GM12878 (cell line): ENCODE measurements around the gene FANCI. TPM values are rescaled to one million over a fixed set of nuclear protein-coding genes. Genes with fewer than 3 reads are reported as not detected.

Experiments
- ATAC-seq: fragments of 200-7000 bp; cut with Tn5 transposase; 3 replicates; pipeline ENCODE4 v1.9.1; 2020; ENCODE audit warnings: mild to moderate bottlenecking, moderate library complexity
- BruUV-seq: library from RNA; stranded (reverse); fragments of 400-500 nt; replicated peaks from 2 replicates; lab custom pipeline; 2021; lab: Mats Ljungman, UMichigan
- CTCF ChIA-PET: fragments of 300-600 bp; sonication (Branson Sonifier 250); formaldehyde crosslinking; extraction: SDS; loops from one replicate; lab custom pipeline; 2021; ENCODE audit warnings: inconsistent platforms; lab: Yijun Ruan, JAX
- POLR2A ChIA-PET: fragments of 350-600 bp; formaldehyde crosslinking; extraction: SDS; loops from one replicate; lab custom pipeline; 2021; ENCODE audit warnings: inconsistent platforms; lab: Charles Lee
- RAD21 ChIA-PET: fragments of 300-600 bp; sonication (Branson Sonifier 250); formaldehyde crosslinking; loops from one replicate; lab custom pipeline; 2023; ENCODE audit warnings: antibody characterized with exemption; ENCODE audit not compliant: unreplicated experiment; lab: Charles Lee
- SMC1A ChIA-PET: fragments of 300-600 bp; sonication (Branson Sonifier 250); formaldehyde crosslinking; loops from one replicate; lab custom pipeline; 2023; ENCODE audit not compliant: unreplicated experiment, uncharacterized antibody; lab: Charles Lee
- DNase-seq: peaks from one replicate; pipeline ENCODE4 v3.0.0-alpha.2; 2011; ENCODE audit warnings: low read depth, low spot score
- FAIRE-seq: peaks from 3 replicates; lab custom pipeline; 2011; peaks lifted over from hg19 to GRCh38; lab: Jason Lieb, UNC
- H2AFZ ChIP-seq: 2 replicates; pipeline ENCODE4 v1.6.0; 2011; ENCODE audit warnings: low read depth, low read length, control low read depth; ENCODE audit not compliant: control insufficient read depth
- H3K27ac ChIP-seq: 2 replicates; pipeline ENCODE4 v1.5.1; 2011; ENCODE audit warnings: control low read depth; ENCODE audit not compliant: control insufficient read depth, insufficient read depth
- H3K27me3 ChIP-seq, 2 experiments: replicated peaks in 1 of 2; 2 replicates each; pipeline versions ENCODE4 v1.6.0 to v1.6.1; 2011; ENCODE audit warnings: low read length in 1 of 2; ENCODE audit not compliant: control insufficient read depth in 2 of 2, insufficient read depth in 2 of 2
- H3K36me3 ChIP-seq, 2 experiments: 2 replicates each; pipeline ENCODE4 v1.5.1; 2011; ENCODE audit warnings: low read length in 1 of 2; ENCODE audit not compliant: control insufficient read depth in 2 of 2, insufficient read depth in 2 of 2
- H3K4me1 ChIP-seq: 2 replicates; pipeline ENCODE4 v1.6.1; 2011; ENCODE audit warnings: mild to moderate bottlenecking, low read length, moderate library complexity, mixed read lengths; ENCODE audit not compliant: control insufficient read depth, insufficient read depth
- H3K4me2 ChIP-seq: 2 replicates; pipeline ENCODE4 v1.6.0; 2011; ENCODE audit warnings: control low read depth; ENCODE audit not compliant: control insufficient read depth, insufficient read depth
- H3K4me3 ChIP-seq: fragments of 200-600 bp; sonication (generic); 2 replicates; pipeline ENCODE4 v1.5.1; 2016
- H3K79me2 ChIP-seq: 2 replicates; pipeline ENCODE4 v1.6.0; 2011; ENCODE audit warnings: low read length; ENCODE audit not compliant: control insufficient read depth, insufficient read depth
- H3K9ac ChIP-seq: 2 replicates; pipeline ENCODE4 v1.8.0; 2011; ENCODE audit warnings: low read length, control low read depth, mixed read lengths; ENCODE audit not compliant: control insufficient read depth, insufficient read depth
- H3K9me3 ChIP-seq: replicated peaks from 3 replicates; pipeline ENCODE4 v1.5.1; 2011; ENCODE audit warnings: mild to moderate bottlenecking, low read length; ENCODE audit not compliant: control insufficient read depth, insufficient read depth
- H4K20me1 ChIP-seq: 2 replicates; pipeline ENCODE4 v1.6.0; 2011; ENCODE audit not compliant: control insufficient read depth, insufficient read depth
- ETV6 ChIP-seq, 2 experiments: fragments of 450-650 bp in 1 of 2; IDR thresholded peaks in 1 of 2; conservative IDR thresholded peaks in 1 of 2; 2 replicates each; pipeline ENCODE4 v1.6.1; 2014; ENCODE audit warnings: antibody characterized with exemption in 1 of 2, borderline replicate concordance in 1 of 2, low read depth in 1 of 2, mild to moderate bottlenecking in 1 of 2, moderate library complexity in 1 of 2
- EZH2 ChIP-seq: IDR thresholded peaks from 2 replicates; pipeline ENCODE4 v1.6.1; 2012; ENCODE audit warnings: low read depth, mild to moderate bottlenecking, control low read depth, inconsistent platforms, low read length, borderline replicate concordance; ENCODE audit not compliant: control insufficient read depth
- FOS ChIP-seq: IDR thresholded peaks from 3 replicates; pipeline ENCODE4 v1.6.1; 2011; ENCODE audit warnings: borderline replicate concordance; ENCODE audit not compliant: insufficient read length; ENCODE audit errors: extremely low read depth
- NKRF ChIP-seq: fragments of 450-650 bp; conservative IDR thresholded peaks from 2 replicates; pipeline ENCODE4 v1.6.1; 2017; ENCODE audit warnings: mild to moderate bottlenecking, moderate library complexity
- NR2C1 ChIP-seq: fragments of 450-650 bp; IDR thresholded peaks from 2 replicates; pipeline ENCODE4 v1.6.1; 2017; ENCODE audit warnings: antibody characterized with exemption, mild to moderate bottlenecking, moderate library complexity
- SREBF2 ChIP-seq: IDR thresholded peaks from 2 replicates; pipeline ENCODE4 v1.6.1; 2012; ENCODE audit warnings: mild to moderate bottlenecking, low read length
- STAT1 ChIP-seq: fragments of 450-650 bp; conservative IDR thresholded peaks from 2 replicates; pipeline ENCODE4 v1.6.1; 2014; ENCODE audit warnings: antibody characterized with exemption, mild to moderate bottlenecking
- WGBS: methylation state at CpG from one replicate; pipeline ENCODE4 v1.1.6; 2016; ENCODE audit warnings: low lambda C conversion rate; ENCODE audit not compliant: insufficient replicate concordance, insufficient coverage; ENCODE audit errors: missing lambda C conversion rate; 5-methylcytosine and 5-hydroxymethylcytosine counted together
- in situ Hi-C: fragments of 300-500 bp; cut with MboI; formaldehyde crosslinking; loops from 9 replicates; pipeline ENCODE4 v1.14.3; 2018; ENCODE audit warnings: mixed read lengths
- intact Hi-C: fragments of 100-400 bp; cut with micrococcal nuclease; formaldehyde crosslinking; loops from one replicate; pipeline ENCODE4 v1.14.2; 2022; ENCODE audit not compliant: unreplicated experiment
- polyA plus RNA-seq, 11 experiments: library from polyadenylated mRNA; depleted of rRNA in 4 of 11; unstranded in 6 of 11; stranded (reverse) in 5 of 11; fragments of >200 nt; fragmentation: Nextera tagmentation in 4 of 11; fragmentation: Illumina TruSeq in 1 of 11; extraction: Ambion mirVana in 4 of 11; extraction: Trizol in 1 of 11; gene quantifications; 1 replicate in 1 of 11; 2 replicates in 10 of 11; pipeline versions ENCODE4 v1.2.1 to v1.2.3, GENCODE V29; 2011 to 2016; ENCODE audit warnings: inconsistent platforms in 2 of 11, missing spikeins in 2 of 11, low read depth in 1 of 11
- total RNA-seq, 4 experiments: library from RNA; depleted of rRNA in 3 of 4; stranded (reverse); fragments of >200 nt in 3 of 4; fragmentation: Illumina TruSeq in 1 of 4; extraction: Trizol in 1 of 4; gene quantifications; 2 replicates each; pipeline versions ENCODE4 v1.2.1 to v1.2.3, GENCODE V29; 2013 to 2021
- TF ChIP-seq, protein P1 (sequence below): fragments of 450-650 bp; IDR thresholded peaks from 2 replicates; pipeline ENCODE4 v1.6.1; 2017; ENCODE audit warnings: mild to moderate bottlenecking, moderate library complexity
- TF ChIP-seq, protein P2 (sequence below), 3 experiments: IDR thresholded peaks in 2 of 3; conservative IDR thresholded peaks in 1 of 3; 2 replicates each; pipeline ENCODE4 v1.5.1; 2011; ENCODE audit warnings: low read depth in 3 of 3, low read length in 3 of 3, mild to moderate bottlenecking in 3 of 3, control low read depth in 2 of 3, moderate library complexity in 2 of 3, inconsistent platforms in 1 of 3, mixed read lengths in 1 of 3; ENCODE audit not compliant: control insufficient read depth in 2 of 3, insufficient read depth in 1 of 3; ENCODE audit errors: extremely low read depth in 1 of 3

The FANCI gene
- total and polyA plus RNA-seq, 10 of the 15 experiments (the other 5 are each of a cell fraction or from before 2014, with no cell fraction given), result 38.1 to 129 (median 82.4) TPM

DNA sequence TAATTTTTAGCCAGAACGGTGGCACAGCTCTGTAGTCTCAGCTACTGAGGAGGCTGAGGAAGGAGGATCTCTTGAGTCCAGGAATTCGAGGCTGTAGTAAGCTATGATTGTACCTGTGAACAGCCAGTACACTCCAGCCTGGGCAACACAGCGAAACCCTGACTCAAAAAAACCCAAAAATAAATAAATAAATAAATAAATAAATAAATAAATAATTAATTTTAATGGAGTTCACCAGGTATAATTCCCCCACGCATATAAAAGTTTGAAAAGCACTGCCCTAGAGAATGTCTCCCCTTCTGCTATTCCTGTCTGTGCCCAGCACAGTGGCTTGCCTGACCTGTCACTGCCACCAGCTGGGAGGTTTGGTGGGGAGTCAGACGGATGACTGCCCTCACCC is 18.2 kb upstream of the FANCI start (continued):
- TF ChIP-seq NKRF (no peak), EZH2 (no peak), FOS (no peak), STAT1 (no peak)

DNA sequence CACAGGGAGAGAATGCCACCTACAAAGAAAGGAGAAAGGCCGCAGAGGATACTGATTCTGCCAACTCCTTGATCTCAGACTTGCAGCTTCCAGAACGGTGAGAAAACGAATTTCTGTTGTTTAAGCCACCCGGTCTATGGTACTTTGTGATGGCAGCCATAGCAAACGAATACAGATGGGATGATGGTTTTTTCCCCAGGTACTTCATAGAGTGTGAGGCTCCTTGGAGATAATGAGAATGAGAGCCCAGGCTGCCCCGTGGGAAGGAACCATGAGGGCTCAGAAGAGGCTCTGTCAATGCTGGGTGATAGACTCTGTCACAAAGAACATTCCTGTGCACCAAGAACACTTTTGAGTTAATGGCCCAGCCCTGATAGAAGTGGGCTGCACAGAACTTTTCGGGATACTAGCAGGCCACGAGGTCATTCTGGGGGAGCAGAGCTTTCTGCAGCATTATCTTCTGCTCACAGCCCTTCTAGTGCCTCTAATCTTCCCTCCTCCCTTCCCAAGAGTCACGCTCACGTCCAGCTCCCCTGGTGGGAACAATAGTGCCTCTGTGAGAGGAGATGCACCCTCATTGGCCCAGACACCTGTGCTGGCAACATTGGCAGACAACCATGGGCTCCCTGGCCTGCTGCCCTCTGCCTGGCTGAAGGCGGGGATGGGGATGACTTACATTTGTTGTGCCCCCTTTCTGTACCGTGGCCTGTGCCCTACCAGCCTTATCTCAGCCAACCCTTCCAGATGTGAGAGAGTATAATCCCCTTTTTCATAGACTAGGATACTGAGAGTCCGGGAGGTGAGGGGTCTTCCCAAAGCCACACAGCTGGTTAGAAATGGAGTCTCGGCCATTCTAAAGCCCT is 17.2 kb upstream of the FANCI start:
- Histone ChIP-seq H3K27ac (no peak overlapping the region), H3K4me2 (no peak overlapping the region), H3K4me1 (no peaks in the 10 kb centered on the region), H3K27me3 (no peaks in the 10 kb centered on the region), H4K20me1 (no peaks in the 10 kb centered on the region), H3K9ac (no peak overlapping the region), H3K9me3 (no peaks in the 10 kb centered on the region), H3K36me3 (no peaks in the 10 kb centered on the region), H3K4me3 (no peak overlapping the region), H3K79me2 (no peaks in the 10 kb centered on the region), H2AFZ (no peak overlapping the region)
- DNase-seq, result no peak
- ATAC-seq, result no peak
- FAIRE-seq, result no peak
- SMC1A ChIA-PET, result interaction anchor here (1.0 kb wide), 1 partner anchor 18 kb away, joined by 3 read pairs; no protein-coding TSS in a partner anchor
- no TSS peak for BruUV-seq
- WGBS, result 45% methylated on average over 14 of the region's 14 CpGs
- CTCF ChIA-PET, result no interaction called here
- in situ Hi-C loops, result no loop called here
- RAD21 ChIA-PET, result no interaction called here
- POLR2A ChIA-PET, result no interaction called here
- intact Hi-C loops, result no loop called here
- no peak for TF ChIP-seq NKRF
- TF ChIP-seq NR2C1, result no peak
- TF ChIP-seq, protein P1, sequence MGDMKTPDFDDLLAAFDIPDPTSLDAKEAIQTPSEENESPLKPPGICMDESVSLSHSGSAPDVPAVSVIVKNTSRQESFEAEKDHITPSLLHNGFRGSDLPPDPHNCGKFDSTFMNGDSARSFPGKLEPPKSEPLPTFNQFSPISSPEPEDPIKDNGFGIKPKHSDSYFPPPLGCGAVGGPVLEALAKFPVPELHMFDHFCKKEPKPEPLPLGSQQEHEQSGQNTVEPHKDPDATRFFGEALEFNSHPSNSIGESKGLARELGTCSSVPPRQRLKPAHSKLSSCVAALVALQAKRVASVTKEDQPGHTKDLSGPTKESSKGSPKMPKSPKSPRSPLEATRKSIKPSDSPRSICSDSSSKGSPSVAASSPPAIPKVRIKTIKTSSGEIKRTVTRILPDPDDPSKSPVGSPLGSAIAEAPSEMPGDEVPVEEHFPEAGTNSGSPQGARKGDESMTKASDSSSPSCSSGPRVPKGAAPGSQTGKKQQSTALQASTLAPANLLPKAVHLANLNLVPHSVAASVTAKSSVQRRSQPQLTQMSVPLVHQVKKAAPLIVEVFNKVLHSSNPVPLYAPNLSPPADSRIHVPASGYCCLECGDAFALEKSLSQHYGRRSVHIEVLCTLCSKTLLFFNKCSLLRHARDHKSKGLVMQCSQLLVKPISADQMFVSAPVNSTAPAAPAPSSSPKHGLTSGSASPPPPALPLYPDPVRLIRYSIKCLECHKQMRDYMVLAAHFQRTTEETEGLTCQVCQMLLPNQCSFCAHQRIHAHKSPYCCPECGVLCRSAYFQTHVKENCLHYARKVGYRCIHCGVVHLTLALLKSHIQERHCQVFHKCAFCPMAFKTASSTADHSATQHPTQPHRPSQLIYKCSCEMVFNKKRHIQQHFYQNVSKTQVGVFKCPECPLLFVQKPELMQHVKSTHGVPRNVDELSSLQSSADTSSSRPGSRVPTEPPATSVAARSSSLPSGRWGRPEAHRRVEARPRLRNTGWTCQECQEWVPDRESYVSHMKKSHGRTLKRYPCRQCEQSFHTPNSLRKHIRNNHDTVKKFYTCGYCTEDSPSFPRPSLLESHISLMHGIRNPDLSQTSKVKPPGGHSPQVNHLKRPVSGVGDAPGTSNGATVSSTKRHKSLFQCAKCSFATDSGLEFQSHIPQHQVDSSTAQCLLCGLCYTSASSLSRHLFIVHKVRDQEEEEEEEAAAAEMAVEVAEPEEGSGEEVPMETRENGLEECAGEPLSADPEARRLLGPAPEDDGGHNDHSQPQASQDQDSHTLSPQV, result no peak
- no peak for TF ChIP-seq ETV6 (conservative IDR thresholded peaks at IDR 0.05 in 1 of 2, IDR thresholded peaks at IDR 0.05 in 1 of 2; ENCODE audit: borderline replicate concordance in 1 of 2, low read depth in 1 of 2)
- TF ChIP-seq SREBF2, result no peak
- TF ChIP-seq, protein P2, sequence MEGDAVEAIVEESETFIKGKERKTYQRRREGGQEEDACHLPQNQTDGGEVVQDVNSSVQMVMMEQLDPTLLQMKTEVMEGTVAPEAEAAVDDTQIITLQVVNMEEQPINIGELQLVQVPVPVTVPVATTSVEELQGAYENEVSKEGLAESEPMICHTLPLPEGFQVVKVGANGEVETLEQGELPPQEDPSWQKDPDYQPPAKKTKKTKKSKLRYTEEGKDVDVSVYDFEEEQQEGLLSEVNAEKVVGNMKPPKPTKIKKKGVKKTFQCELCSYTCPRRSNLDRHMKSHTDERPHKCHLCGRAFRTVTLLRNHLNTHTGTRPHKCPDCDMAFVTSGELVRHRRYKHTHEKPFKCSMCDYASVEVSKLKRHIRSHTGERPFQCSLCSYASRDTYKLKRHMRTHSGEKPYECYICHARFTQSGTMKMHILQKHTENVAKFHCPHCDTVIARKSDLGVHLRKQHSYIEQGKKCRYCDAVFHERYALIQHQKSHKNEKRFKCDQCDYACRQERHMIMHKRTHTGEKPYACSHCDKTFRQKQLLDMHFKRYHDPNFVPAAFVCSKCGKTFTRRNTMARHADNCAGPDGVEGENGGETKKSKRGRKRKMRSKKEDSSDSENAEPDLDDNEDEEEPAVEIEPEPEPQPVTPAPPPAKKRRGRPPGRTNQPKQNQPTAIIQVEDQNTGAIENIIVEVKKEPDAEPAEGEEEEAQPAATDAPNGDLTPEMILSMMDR (IDR thresholded peaks at IDR 0.05 in 2 of 3, conservative IDR thresholded peaks at IDR 0.05 in 1 of 3; ENCODE audit: control insufficient read depth in 2 of 3, extremely low read depth in 1 of 3, insufficient read depth in 1 of 3, low read depth in 3 of 3, low read length in 3 of 3), result no peak
